ACHN (cell line): ENCODE data around the gene LRP5.

Experiments used
- DNase-seq: peaks from one replicate; pipeline ENCODE4 v3.0.0-alpha.2; 2015
- in situ Hi-C: cut with HindIII; loops from 2 replicates; pipeline ENCODE4 v1.10.0; 2017; ENCODE audit warnings: low sequenced_read_pairs, low pct_ligation_motif_present, low pct_unique_long_range_greater_than_20kb

The LRP5 gene

DNA sequence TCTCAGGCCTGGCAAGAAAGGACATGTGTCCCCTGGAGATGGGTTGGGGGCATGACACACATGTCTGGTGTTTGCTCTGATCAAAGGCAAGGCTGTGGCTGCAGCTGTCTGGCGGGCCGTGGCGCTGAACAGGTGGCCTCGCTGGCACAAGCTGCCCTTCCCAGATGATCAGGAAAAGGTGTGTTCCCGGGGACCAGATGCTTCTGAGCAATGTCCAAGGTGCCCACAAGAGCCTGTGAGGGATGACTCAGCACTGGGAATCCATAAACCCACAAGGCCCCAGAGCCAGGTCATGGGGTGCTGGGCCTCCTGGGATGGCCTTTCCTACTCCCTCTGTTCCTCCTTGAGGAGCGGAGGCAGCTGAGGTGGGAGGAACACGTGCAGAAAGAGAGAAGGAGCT, 9.7 kb upstream of the LRP5 start:
- in situ Hi-C loops: no loop called here

GRCh38 chr11:68303083-68303482, 9.3 kb upstream of the LRP5 start:
- in situ Hi-C loops: no loop called here
- DNase-seq: no peak

More for the DNA sequence above, 9.7 kb upstream of the LRP5 start:
- peak; percentile 57 for DNase-seq

DNA sequence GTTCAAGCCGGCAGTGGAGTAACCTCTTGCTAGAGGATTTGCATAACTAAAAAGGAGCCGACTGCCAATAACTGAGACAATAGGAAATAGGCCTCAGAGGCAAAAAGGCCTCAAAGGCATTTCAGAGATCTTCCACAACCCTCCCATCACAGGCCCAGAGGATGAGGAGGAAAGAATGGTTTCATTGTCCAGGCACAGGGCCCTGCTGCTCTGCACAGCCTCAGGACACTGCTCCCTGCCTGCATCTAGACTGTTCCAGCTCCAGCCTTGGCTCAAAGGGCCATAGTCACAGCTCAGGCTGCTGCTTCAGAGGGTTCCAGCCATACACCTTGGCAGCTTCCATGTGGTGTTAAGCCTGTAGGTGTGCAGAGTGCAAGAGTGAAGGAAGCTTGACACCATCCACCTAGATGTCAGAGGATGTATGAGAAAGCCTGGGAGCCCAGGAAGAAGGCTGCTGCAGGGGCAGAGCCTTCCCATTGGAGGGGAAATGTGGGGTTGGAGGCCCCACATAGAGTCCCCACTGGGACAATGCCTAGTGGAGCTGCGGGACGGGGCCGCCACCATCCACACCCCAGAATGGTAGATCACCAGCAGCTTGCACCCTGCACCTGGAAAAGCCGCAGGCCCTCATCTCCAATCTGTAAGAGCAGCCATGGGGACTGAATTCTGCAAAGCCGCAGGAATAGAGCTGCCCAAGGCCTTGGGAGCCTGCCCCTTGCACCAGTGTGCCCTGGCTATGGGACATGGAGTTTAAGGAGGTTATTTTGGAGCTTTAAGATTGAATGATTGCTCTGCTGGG, 8.2 kb upstream of the LRP5 start:
- in situ Hi-C loops: no loop called here
- DNase-seq: no peak

DNA sequence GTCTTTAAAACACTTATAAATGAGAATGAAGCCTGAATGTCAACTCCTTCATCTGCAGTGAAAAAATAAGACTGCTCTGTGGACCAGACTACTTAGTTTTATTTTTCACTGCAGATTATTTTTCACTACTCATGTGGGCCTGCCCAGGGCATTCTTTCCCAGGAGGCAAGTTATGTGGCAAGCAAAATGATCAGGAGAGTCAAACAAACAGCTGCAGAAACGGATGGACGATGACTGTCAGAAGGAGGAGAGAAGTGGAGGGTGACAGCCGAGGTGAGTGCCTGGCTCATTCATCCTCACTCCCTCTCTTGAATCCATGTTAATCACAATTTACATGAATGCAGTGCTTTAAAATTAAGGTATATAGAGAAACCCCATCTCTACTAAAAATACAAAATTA, 5.8 kb upstream of the LRP5 start:
- no peak for DNase-seq
- in situ Hi-C loops: no loop called here

GRCh38 chr11:68308068-68308467, 4.3 kb upstream of the LRP5 start:
- in situ Hi-C loops: no loop called here
- no peak for DNase-seq

DNA sequence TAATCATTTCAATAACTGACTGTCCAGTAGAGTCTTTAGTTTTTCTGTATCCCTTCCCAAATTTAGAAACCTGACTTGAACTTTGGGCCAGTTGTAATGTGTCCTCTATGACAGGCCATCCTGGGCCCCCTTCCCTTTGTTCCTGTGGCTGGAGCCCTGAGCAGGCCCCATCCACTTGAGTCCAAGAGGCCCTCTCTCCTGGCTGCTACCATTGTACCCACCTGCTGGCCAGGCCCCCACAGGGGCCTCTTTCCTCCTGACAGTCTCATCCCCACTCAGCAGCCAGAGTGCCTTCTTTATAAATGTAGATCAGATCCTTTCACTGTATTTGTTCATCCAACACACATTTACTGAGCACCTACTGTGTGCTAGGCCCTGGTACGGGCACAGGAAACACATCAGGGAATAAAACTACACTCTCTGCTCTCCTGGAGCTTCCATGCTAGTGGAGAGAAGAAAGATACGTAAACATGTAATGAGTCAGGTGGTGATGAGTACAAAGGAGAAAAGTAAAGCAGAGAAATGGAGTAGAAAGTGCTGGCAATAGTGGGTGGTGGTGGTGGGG, 2.7 kb upstream of the LRP5 start:
- no peak for DNase-seq
- in situ Hi-C loops: no loop called here

- in situ Hi-C loops: no loop called here
These were observed 953 bp upstream of the LRP5 start for GRCh38 chr11:68311160-68312116.

GRCh38 chr11:68312780-68313573, 586 bp downstream of the LRP5 start:
- in situ Hi-C loops: no loop called here
- no peak for DNase-seq

More at GRCh38 chr11:68311160-68312116, 953 bp upstream of the LRP5 start:
- DNase-seq: no peak

DNA sequence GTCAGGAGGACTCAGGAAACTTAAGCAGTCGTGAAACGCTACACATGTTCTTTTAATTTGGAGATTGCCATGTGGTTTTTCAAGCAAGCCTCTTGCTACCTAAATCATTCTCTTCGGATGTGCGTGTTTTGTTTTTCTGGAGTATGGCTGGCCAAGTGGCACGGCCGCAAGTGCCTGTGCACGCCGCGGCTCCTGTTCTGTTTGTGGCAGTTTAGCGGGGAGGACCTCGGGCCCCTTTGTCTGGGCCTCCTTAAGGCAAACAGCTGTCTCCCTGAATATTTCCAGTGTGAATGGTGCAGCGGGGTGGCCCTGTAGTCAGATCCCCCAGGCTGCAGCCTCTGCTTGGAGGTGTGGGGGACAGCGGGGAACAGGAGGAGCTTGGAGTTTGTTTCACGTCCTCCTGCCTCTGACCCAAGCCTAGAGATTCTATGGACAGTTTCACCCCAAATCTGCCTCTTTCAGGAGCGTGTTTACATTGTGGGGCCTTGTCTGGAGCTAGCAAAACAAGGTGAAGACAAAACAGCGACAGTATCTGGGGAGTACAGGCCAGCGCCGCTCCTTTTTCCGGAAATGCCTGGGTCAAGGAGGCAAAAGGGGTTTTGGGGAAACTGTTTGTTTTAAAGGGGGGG, 1.3 kb downstream of the LRP5 start:
- in situ Hi-C loops: no loop called here
- DNase-seq: peak; percentile 15

- DNase-seq: peak; percentile 35
- in situ Hi-C loops: no loop called here
These were observed 2.1 kb downstream of the LRP5 start for GRCh38 chr11:68314203-68315170.

- in situ Hi-C loops: no loop called here
These were observed 3.0 kb downstream of the LRP5 start for GRCh38 chr11:68315171-68315920.

GRCh38 chr11:68317147-68317785, 4.9 kb downstream of the LRP5 start:
- in situ Hi-C loops: no loop called here
- no peak for DNase-seq

More at GRCh38 chr11:68315171-68315920, 3.0 kb downstream of the LRP5 start:
- peak; percentile 14 for DNase-seq

DNA sequence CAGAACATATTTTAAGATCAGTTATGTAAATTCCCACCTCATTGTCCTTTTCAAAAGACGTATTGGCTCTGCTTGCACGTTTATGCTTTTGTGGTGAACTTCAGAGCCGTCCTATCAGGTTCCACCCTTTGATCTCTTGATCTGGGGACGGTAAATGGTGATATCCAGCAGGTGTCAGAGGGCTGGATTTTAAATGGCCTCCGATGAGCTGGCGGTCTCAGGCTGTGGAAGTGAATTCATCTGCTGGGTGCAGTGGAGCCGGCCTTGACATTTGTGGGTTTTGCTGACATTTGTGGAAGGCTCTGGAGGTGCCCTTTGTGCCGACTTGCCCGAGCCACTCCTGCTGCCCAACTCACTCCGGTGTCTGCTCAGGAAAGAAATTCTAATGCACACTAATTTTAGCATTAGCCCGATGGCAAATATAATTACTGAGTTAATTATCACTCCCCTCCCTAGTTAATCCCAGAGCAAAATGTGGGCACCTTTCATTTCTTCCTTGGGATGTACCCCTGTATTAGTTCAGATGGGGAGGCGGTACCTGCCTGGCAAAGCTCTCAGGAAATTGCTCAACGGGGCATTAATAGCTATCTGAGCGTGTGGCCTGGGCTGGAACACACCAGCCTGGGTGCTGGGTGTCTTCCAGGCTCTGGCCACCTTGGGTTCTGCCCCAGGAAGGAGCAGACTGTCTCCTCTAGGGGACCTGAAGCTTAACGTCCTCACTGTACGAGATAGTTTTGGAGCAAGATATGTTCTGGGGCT, 9.1 kb downstream of the LRP5 start:
- in situ Hi-C loops: no loop called here
- DNase-seq: no peak

DNA sequence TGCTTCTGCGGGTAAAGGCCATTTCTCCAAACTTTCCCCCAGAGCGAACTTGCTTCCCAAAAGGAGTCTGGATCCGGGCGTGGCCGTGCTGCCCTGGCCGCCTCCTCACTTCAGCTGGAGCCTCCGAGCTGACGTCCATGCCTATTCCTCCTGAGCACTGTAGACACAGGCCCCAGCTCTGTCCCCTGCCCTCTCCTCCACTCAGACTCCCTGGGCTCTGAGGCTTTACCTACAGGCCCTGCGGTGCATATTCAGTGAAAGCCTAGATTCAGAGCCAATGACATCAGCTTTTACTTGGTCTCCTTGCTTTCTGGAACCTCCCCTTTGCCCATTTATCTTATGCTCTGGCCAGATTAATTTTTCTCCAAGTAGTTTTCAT, 9.7 kb downstream of the LRP5 start:
- DNase-seq: no peak
- in situ Hi-C loops: no loop called here

GRCh38 chr11:68324241-68324640, 11.8 kb downstream of the LRP5 start:
- no peak for DNase-seq
- in situ Hi-C loops: no loop called here
